22Rv1 (cell line): ENCODE measurements around the gene JAML.

Source experiments
- H3K27ac ChIP-seq: fragments of 450-650 bp; 2 replicates; pipeline ENCODE4 v1.5.1; 2017
- ZFX ChIP-seq: fragments of 450-650 bp; IDR thresholded peaks from 2 replicates; pipeline ENCODE4 v1.6.1; 2017; ENCODE audit warnings: antibody characterized with exemption, borderline replicate concordance
- TF ChIP-seq, protein P1 (sequence below): fragments of 450-650 bp; IDR thresholded peaks from 2 replicates; pipeline ENCODE4 v1.5.1; 2017; ENCODE audit warnings: mild to moderate bottlenecking

Gene JAML

DNA sequence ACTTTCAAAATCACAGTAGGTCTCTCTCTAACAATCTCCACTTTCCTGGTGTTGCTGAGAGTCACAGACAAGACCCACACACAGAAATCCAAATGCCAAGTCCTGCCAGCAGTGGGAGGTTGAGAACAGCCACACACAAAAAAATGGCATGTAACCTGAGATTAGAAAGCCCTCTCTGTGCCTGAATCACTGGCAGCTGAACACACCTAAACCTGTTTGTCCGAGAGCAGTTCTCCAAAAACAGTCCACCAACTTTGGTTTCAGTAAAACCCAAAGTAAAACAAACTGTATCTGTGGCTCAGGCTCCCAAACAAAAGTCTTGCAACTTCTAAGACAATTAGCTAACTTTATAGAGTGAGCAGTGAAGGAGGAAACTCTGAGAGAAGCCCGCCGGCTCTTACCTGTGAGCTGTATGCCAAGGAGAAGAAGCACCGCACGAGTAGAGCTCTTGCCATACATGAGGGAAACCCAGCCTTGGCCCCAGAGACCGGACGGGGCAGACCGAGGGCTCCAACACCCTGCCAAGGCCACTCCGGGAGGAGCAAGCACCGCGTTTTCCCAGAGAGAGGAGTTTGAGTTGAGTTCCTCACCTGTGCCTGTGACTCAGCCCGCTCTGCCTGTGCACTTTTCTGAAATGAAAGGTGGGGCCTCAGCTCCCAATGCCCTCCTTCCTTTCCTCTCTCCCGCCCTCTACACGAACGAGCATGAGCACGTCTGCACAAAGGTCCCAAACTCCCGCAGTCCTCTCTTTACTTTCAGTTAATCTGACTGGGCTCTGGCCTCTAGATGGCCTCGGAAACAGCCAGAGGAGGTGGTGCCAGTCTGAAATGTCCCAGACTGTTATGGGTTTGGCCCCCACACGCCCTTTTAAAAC lies 39.1 kb upstream of the JAML start, which contains the start of gene MPZL2:
Gene MPZL2, minus strand, starts transcription at position 603 of the 874 bp plus-strand sequence. Its CDS starts 144 bp downstream, at position 459.
- TF ChIP-seq, protein P1, sequence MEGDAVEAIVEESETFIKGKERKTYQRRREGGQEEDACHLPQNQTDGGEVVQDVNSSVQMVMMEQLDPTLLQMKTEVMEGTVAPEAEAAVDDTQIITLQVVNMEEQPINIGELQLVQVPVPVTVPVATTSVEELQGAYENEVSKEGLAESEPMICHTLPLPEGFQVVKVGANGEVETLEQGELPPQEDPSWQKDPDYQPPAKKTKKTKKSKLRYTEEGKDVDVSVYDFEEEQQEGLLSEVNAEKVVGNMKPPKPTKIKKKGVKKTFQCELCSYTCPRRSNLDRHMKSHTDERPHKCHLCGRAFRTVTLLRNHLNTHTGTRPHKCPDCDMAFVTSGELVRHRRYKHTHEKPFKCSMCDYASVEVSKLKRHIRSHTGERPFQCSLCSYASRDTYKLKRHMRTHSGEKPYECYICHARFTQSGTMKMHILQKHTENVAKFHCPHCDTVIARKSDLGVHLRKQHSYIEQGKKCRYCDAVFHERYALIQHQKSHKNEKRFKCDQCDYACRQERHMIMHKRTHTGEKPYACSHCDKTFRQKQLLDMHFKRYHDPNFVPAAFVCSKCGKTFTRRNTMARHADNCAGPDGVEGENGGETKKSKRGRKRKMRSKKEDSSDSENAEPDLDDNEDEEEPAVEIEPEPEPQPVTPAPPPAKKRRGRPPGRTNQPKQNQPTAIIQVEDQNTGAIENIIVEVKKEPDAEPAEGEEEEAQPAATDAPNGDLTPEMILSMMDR: peak; percentile 40
- TF ChIP-seq ZFX: no peak
- peak within 1 kb of the TSS; percentile 85 for H3K27ac ChIP-seq

DNA sequence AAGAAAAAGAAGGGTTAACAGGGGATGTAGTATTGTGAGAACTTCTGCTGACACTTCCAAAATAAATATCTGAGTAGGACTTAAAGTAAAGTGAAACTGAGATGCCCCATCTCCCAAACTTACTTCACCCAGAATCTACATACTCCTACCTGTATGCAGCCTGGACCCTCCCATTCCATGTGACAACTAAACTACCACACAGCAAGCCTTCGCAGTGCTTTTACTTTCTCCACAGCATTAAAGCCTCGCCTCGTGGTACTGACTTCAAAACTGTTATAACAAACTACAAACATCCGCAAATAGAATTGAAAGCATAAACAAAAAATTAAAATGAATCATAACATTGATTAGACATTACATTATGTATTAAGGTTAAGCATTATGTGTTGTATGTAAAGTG lies 38.3 kb upstream of the JAML start:
- TF ChIP-seq ZFX: no peak
- TF ChIP-seq, protein P1: no peak
- peak overlapping the region; percentile 85 for H3K27ac ChIP-seq

DNA sequence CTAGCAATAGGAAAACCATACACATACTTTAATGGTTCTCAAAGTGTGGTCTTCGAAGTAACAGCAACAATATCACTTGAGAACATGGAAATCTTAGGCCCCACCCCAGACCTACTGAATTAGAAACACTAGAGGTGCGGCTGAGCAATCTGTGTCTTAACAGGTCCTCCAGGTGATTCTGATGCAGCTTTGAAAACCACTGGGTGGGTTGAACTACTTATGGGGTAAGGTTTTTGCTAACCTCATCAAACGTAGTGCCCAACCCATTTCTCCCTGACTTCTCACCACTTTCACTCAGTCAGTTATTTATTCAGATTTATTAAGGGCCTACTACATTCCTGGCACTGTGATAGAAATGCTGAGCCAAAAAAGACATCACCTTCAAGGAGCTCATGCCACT lies 35.5 kb upstream of the JAML start:
- H3K27ac ChIP-seq: no peak overlapping the region
- TF ChIP-seq, protein P1: no peak
- no peak for TF ChIP-seq ZFX

DNA sequence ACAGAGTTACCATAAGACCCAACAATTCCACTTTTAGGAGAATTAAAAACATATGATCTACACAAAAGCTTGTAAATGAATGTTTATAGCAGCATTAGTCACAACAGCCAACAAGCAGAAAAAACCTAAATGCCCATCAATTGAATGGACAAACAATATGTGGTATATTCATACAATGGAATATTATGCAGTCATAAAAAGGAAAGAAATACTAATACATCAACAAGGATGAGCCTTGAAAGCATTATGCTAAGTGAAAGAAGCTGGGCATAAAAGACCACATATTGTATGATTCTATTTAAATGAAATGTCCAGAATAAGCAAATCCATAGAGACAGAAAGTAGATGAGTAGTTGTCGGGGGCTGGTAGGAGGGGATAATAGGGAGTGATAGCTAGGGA lies 34.3 kb upstream of the JAML start:
- no peak overlapping the region for H3K27ac ChIP-seq
- TF ChIP-seq, protein P1: no peak
- no peak for TF ChIP-seq ZFX

DNA sequence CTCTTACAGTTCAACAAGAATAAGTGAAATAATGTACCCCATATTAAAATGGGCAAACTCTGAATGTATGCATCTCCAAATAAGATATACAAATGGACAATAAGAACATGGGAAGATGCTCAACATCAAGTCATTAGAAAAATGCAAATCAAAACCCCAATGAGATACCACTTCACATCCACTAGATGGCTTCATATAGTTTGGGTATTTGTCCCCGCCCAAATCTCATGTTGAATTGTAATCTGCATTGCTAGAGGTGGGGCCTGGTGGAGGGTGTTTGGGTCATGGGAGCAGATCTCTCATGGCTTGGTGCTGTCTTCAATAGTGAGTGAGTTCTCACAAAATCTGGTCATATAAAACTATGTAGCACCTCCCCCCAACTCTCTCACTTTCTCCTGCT lies 33.6 kb upstream of the JAML start:
- no peak overlapping the region for H3K27ac ChIP-seq
- TF ChIP-seq, protein P1: peak; percentile 31
- TF ChIP-seq ZFX: no peak

DNA sequence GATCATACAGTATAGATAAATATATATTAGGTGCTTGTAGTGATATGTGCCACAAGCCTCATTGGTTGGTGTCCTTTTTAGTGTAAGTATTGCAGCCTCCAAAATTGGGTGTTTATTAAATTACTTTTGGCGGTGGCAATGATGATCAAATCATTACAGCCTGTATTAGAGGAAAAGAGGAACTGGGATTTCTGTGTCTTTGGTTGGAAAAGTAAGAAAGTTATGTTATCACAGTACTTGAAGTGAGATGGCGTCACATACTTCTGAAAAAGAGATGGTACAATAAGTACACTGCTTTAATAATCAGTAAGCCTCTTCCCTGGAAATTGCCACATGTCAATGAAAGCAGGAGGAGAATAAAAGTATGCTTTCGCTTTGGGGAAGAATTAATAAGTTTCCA lies 27.9 kb upstream of the JAML start:
- H3K27ac ChIP-seq: peak overlapping the region; percentile 97
- TF ChIP-seq, protein P1: no peak
- TF ChIP-seq ZFX: no peak

DNA sequence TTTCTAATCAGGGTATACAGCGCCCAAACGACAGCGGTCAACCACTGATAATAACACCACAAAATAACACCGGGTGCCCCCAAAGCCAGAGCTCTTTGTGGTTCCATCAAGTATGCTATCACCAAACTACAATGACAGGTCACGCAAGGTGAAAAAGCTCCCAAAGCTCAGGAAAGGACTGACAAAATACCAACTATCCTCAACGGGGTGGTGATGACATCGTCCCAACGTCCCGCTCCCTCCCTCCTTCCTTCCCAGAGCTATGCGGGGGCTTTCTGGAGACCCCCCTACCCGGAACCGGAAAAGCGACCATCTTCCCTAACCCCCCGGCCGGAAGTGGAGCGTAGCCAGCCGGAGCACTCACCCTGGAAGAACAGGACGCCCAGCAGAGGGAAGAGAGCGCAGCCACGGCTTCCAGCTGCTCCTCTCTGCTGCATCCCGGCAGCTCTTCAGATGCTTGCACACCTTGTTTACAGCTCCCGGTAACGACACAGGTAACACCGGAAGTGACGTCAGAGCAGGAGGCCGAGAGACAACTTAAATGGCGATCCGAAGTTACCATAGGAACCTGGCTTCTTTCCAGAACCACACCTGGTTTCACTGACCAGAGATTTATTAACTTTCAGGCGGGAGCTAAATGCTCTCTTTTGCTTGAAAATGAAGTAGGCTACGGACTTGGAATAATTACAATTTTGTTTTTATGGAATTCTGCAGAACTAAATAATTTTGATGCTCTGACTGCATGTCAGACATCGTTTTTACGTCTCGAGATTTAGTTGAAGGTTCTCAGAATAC lies 27.2 kb upstream of the JAML start, which contains the start of gene MPZL3:
Gene MPZL3, minus strand, starts transcription at position 508 of the 795 bp plus-strand sequence. Its CDS starts 71 bp downstream, at position 437.
- TF ChIP-seq, protein P1: no peak
- TF ChIP-seq ZFX: no peak
- peak within 1 kb of the TSS; percentile 97 for H3K27ac ChIP-seq
